ENCODE data around the gene CYFIP2. TPM values are rescaled to one million over a fixed set of nuclear protein-coding genes. Genes with fewer than 3 reads are reported as not detected.

The CYFIP2 gene
- total RNA-seq, 1 experiment from 2014 or later, result 14.3 TPM

DNA sequence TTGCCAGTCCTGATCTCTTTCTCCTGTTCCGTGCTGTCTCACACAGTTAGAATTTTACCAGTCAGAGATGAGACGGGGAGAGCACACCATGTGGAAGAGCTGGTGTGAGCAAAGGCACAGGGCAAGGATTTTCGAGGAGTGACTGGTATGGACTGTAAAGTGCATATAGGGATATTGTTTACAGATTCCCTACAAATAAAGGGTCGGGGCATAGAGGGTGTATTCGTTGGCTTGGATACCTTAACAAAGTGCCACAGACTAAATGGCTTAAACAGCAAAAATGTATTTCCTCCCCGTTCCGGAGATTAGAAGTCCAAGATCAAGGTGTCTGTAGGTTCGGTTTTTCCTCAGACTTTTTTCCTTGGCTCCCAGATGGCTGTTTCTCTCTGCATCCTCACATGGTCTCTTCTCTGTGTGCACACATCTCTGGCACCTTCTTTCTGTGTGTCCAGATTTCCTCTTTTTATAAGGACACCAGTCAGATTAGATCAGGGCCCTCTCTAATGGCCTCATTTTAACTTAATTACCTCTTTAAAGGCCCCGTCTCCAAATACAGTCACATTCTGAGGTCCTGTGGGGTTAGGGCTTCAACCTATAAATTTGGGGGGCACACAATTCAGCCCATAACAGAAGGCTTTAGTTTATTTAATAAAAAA is 23.4 kb downstream of the CYFIP2 start:
- DNase-seq, result no peak
- Histone ChIP-seq H3K36me3 (replicated peaks; ENCODE audit: control insufficient read depth, insufficient read depth, low read length) (peaks cover 11% of the 10 kb centered on the region), H3K27me3 (ENCODE audit: control insufficient read depth, insufficient read depth, low read length) (no peaks in the 10 kb centered on the region), H3K4me3 (ENCODE audit: insufficient read depth, low read depth, low read length) (no peak overlapping the region)

DNA sequence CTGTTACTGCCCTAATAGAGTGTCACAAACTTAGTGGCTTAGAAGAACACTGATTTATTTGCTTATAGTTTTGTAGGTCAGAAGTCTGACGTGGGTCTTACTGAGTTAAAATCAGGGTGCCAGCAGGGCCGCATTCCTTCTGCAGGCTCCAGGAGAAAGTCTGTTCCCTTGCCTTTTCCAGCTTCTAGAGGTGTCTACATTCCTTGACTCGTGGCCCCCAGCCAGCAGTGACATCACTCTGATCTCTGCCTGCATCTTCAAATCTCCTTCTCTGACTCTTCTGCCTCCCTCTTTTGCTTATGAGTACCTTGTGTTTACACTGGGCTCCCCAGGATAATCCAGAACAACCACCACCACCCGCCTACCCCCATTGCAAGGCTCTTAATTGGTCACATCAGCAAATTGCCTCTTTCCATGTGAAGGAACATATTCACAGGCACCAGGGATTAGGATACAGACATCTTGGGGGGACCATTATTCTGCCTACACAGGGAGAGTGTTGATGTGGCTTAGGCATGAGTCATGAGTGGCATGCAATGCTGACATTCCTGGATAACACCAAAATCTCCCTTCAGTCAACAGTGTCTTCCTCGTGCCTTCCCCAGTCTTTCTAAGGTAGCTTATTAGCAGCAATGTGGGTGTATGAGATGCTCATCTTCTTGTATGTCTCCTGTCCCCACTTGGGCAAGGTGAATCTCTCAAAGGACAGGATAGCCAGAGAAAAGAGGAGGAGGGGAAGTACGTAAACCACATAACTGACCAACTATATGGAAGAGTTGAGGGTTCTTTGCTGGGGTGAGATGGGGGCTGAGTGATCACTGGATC is 24.4 kb downstream of the CYFIP2 start:
- Histone ChIP-seq H3K4me3 (ENCODE audit: insufficient read depth, low read depth, low read length) (no peak overlapping the region), H3K36me3 (replicated peaks; ENCODE audit: control insufficient read depth, insufficient read depth, low read length) (peaks cover 11% of the 10 kb centered on the region), H3K27me3 (ENCODE audit: control insufficient read depth, insufficient read depth, low read length) (no peaks in the 10 kb centered on the region)
- no peak for DNase-seq

DNA sequence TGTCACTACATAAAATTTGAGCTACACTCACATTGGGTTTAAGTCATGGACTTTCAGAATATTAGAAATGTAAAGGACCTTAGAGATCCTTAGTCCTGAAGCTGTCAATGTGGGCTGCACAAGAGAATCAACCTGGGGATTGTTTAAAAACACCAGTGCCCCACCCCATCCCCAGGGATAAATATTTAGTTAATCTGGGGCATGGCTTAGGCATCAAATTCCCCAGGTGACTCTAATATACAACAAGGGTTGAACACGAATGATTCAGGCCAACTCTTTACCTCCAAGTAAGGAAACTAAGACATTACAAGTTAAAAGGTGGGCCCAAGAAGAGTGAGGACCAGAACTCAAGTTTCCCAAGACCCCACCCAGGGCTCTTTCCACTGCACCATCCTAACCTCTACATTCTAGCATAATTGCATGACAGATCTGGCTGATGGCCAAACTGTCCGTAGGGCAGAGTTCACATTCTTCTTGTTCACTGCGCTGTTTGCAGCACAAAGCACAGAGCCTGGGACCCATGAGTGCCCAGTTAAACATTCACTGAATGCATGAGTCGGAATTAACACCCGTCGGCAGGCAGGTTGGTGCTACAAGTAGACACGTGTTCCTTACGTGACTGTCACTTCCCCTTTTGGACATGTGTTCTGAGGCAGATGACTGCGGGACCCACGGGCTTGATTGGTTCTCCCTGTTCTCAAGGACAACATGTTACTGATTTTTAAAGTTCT is 25.2 kb downstream of the CYFIP2 start:
- DNase-seq, result no peak
- H3K4me3 ChIP-seq (ENCODE audit: insufficient read depth, low read depth, low read length), result no peak overlapping the region

DNA sequence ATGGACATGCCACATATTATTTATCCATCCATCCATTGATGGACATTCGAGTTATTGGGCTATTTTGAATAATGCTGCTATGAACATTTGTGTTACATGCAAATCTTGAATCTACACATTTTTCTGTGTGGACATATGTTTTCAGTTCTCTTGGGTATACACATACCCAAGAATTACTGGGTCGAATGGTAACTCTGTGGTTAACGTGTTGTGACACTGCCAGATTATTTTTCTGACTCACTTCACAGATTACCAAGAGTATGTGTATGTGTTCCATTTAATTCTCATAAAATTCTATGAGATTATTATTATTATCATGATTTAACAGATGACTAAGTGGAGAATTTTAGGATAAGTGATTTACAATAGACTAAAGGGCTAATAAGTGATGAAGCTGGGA is 26.7 kb downstream of the CYFIP2 start:
- Histone ChIP-seq H3K36me3 (replicated peaks; ENCODE audit: control insufficient read depth, insufficient read depth, low read length) (peaks cover 10% of the 10 kb centered on the region), H3K4me3 (ENCODE audit: insufficient read depth, low read depth, low read length) (no peak overlapping the region), H3K27me3 (ENCODE audit: control insufficient read depth, insufficient read depth, low read length) (no peaks in the 10 kb centered on the region)
- DNase-seq, result no peak

More for the DNA sequence above, 25.2 kb downstream of the CYFIP2 start:
- peaks cover 13% of the 10 kb centered on the region for H3K36me3 ChIP-seq (replicated peaks; ENCODE audit: control insufficient read depth, insufficient read depth, low read length)
- H3K27me3 ChIP-seq (ENCODE audit: control insufficient read depth, insufficient read depth, low read length), result no peaks in the 10 kb centered on the region

DNA sequence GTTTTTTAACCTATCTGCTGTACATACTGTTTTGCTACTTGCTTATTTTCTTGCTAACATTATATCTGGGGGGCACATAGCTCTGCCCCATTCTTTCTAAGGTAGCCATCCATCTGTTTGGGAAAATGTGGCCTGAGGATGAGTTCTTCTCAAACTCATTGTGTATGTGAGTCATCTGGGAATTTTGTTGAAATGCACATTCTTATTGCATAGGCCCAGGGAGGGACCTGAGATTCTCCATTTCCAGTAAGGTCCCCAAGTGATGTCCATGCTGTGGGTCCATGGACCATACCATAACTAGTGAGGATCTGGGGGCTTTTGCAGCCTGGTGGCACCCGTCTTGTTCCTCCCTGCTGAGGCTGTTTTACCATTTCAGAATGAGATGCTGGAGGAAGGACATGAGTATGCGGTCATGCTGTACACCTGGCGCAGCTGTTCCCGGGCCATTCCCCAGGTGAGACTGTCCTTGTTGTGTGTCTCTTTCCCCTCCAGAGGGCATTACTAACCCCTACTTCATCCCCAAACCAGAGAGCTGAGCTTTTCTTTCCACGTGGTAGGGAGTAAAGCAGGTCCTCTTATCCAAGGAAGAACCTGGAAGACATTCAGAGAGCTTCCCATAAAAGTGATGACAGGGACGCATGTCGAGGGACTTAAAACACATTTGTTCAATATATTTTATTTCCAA is 28.6 kb downstream of the CYFIP2 start:
- peak; percentile 37 for DNase-seq
- no peak overlapping the region for H3K4me3 ChIP-seq (ENCODE audit: insufficient read depth, low read depth, low read length)
- H3K36me3 ChIP-seq (replicated peaks; ENCODE audit: control insufficient read depth, insufficient read depth, low read length), result peaks cover 5% of the 10 kb centered on the region
- no peaks in the 10 kb centered on the region for H3K27me3 ChIP-seq (ENCODE audit: control insufficient read depth, insufficient read depth, low read length)

DNA sequence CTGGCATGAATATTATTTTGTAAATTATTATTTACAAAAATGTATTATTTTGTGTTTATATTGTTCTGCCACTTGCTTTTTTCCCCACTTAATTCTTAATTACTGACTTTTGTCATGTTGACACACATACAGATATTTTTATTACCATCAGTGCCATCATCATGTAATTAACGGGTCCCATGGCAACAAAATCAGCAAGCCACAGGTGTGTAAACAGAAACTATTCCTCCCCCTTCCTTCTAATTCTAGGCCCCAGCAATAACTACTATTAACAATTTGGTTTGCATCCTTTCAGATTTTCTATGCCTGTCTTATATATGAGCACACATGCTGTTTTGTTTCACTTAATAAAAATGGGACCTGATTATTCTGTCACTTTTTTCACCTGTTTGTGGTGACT is 29.3 kb downstream of the CYFIP2 start:
- H3K36me3 ChIP-seq (replicated peaks; ENCODE audit: control insufficient read depth, insufficient read depth, low read length), result peaks cover 5% of the 10 kb centered on the region
- no peaks in the 10 kb centered on the region for H3K27me3 ChIP-seq (ENCODE audit: control insufficient read depth, insufficient read depth, low read length)
- H3K4me3 ChIP-seq (ENCODE audit: insufficient read depth, low read depth, low read length), result no peak overlapping the region
- no peak for DNase-seq

DNA sequence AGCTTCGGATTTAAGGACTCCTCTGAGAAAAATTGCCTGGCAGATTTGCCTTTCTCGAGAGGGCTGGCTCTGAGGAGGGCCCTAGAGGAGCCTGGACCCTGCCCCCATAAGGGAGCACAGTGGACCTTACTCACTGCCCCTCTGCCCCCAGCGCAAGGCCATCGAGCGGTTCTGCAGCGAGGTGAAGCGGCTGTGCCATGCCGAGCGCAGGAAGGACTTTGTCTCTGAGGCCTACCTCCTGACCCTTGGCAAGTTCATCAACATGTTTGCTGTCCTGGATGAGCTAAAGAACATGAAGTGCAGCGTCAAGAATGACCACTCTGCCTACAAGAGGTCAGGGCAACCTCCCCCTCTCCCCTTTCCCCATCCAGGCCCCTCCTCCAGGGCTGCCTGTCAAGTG is 34.6 kb downstream of the CYFIP2 start:
- Histone ChIP-seq H3K27me3 (ENCODE audit: control insufficient read depth, insufficient read depth, low read length) (no peaks in the 10 kb centered on the region), H3K36me3 (replicated peaks; ENCODE audit: control insufficient read depth, insufficient read depth, low read length) (peaks cover 12% of the 10 kb centered on the region), H3K4me3 (ENCODE audit: insufficient read depth, low read depth, low read length) (no peak overlapping the region)
- DNase-seq, result no peak

DNA sequence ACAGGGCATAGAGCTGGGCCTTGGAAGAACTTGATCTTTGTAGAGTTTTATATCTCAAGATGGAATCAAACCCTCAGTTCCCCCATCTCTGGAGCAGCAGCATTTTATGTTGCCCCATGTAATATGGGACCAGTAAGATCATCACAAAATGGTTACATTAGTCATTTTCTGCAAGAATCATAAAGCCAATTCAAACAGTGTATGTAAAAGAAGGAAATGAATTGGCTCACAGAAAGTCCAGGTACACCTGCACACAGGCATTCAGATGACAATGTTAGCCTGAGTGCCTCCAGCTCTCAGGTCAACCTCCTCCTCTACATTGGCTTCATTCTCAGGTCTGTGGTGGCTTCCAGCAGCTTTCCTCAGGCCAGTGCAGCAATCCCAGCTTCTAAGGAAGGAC is 35.1 kb downstream of the CYFIP2 start:
- DNase-seq, result no peak
- Histone ChIP-seq H3K36me3 (replicated peaks; ENCODE audit: control insufficient read depth, insufficient read depth, low read length) (peaks cover 10% of the 10 kb centered on the region), H3K4me3 (ENCODE audit: insufficient read depth, low read depth, low read length) (no peak overlapping the region), H3K27me3 (ENCODE audit: control insufficient read depth, insufficient read depth, low read length) (no peaks in the 10 kb centered on the region)

DNA sequence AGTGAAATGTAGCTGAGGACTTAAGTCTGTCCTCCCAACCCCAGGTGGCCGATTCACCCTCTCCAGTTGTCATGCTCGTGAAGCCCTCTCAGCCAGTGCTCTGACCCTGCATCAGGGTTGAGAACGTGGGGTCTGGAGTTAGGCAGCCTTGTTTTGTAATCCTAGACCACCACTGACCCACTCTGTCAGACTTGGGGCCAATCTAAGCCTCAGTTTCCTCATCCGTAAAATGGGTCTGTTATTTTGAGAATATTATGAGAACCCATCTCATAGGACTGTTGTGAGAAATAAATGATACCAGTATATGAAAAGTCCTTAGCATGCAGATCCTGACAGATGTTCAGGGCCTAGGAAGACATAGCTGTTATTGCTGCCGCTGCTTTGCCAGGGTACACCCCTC is 37.1 kb downstream of the CYFIP2 start:
- DNase-seq, result no peak
- no peak overlapping the region for H3K4me3 ChIP-seq (ENCODE audit: insufficient read depth, low read depth, low read length)
- peaks cover 8% of the 10 kb centered on the region for H3K36me3 ChIP-seq (replicated peaks; ENCODE audit: control insufficient read depth, insufficient read depth, low read length)
- H3K27me3 ChIP-seq (ENCODE audit: control insufficient read depth, insufficient read depth, low read length), result no peaks in the 10 kb centered on the region

DNA sequence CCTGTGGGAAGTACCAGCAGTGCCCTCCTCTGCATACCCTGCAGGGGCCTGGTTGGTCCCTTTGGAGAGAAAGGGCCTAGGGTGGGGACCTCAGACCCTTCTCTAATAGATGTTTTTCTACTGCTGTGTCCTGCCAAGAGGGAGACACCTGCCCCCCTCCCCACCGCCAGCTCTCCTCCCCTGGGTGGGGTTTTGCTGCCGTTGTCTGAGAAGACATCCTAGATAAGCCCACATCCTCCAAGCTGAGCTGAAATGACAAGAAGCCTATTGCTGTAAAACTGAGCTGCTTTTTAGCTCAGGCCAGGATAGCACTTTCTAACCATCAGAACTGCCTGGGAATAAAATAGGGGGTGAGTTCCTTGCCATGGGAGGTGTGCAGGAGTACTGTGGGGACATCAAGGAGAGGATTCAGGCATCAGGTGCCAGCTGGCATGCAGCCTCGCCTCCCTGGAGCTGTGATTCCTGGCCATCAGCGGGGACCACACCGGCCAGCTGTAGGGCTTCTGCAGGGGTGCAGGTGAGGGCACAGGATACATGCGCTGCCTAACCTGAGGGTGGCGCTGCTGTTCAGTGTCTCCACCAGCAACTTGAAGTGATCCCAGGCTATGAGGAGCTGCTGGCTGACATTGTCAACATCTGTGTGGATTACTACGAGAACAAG is 37.9 kb downstream of the CYFIP2 start:
- H3K27me3 ChIP-seq (ENCODE audit: control insufficient read depth, insufficient read depth, low read length), result no peaks in the 10 kb centered on the region
- DNase-seq, result peak; percentile 83
- H3K36me3 ChIP-seq (replicated peaks; ENCODE audit: control insufficient read depth, insufficient read depth, low read length), result peaks cover 8% of the 10 kb centered on the region
- no peak overlapping the region for H3K4me3 ChIP-seq (ENCODE audit: insufficient read depth, low read depth, low read length)

DNA sequence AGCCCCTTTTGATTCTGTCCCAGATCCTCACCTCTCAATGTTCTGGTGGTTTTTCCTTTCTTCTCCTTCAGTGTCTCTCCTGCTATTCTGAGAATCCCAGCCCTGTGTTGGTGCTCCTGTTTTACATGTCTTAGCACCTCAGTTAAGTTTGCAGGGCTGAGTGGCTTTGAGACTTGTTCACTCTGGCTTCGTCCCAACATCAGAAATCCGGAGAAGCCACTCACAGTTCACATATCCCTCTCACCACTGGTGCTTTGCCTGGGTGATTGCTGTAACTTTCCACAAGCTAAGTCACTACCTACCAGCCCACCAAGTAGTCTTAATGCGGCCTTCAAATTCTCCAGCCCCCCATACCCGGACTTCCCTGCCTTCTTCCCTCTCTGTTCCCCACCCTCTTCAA is 40.2 kb downstream of the CYFIP2 start:
- no peaks in the 10 kb centered on the region for H3K27me3 ChIP-seq (ENCODE audit: control insufficient read depth, insufficient read depth, low read length)
- no peak for DNase-seq
- H3K4me3 ChIP-seq (ENCODE audit: insufficient read depth, low read depth, low read length), result no peak overlapping the region
- peaks cover 8% of the 10 kb centered on the region for H3K36me3 ChIP-seq (replicated peaks; ENCODE audit: control insufficient read depth, insufficient read depth, low read length)

DNA sequence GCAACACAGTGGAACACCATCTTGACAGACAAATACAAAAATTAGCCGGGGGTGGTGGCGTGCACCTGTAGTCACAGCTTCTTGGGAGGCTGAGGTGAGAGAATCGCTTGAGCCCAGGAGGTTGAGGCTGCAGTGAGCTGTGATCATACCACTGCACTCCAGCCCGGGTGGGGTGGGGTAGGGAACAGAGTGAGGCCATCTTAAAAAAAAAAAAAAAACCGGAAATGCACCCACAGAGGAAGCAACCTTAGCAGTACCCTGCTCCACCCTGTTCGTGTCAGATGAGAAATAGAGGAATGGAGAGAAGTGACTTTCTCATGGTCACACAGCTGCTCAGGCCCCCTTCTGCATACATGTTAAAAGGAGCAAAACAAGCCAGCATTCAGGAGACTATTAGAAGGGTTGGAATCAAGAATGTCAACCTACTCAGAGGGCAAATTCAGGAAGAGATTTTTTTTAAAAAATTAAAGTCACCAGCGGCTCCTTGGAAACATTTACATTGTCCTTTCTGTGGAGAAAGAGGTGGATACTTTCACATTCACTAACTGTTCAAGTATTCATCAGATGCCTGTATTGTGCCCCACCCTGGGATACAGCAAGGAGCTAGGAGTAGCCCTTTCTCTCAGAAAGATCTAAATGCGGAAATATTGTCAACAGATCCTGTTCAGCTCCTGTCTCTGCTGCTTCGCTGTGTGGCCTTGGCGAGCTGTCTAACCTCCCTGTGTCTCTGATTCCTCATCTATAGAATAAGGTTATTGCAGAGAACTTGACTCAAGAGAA is 41.0 kb downstream of the CYFIP2 start:
- Histone ChIP-seq H3K4me3 (ENCODE audit: insufficient read depth, low read depth, low read length) (no peak overlapping the region), H3K36me3 (replicated peaks; ENCODE audit: control insufficient read depth, insufficient read depth, low read length) (peaks cover 6% of the 10 kb centered on the region), H3K27me3 (ENCODE audit: control insufficient read depth, insufficient read depth, low read length) (no peaks in the 10 kb centered on the region)
- no peak for DNase-seq

DNA sequence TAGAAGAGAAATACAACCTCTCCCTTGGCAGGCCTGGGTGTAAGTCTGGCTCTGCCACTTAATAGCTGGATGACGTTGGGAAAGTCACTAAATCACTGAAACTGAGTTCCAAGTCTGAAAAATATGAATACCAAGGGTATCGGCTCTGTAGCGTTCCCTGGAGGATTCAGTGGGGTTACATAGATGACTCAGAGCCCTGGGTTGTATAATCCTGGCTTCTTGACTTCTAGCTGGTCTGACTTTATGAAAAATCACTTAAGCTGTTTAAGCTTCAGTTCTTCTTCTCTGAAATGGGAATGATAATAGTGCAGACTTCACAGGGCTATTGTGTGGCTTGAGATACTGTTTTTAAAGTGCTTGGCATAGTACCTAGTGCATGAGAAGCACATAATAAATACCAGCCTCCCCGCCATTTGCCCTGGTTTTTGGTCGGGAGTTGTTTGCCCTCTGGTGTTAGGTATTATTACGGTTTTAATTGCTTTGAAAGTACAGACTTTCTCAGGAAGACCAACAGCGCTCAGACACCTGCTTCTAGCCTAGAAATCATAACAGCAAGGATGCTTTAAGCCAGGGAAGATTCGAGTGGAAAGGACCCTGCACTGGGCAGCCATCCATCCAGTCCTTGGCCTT is 43.0 kb downstream of the CYFIP2 start:
- H3K4me3 ChIP-seq (ENCODE audit: insufficient read depth, low read depth, low read length), result no peak overlapping the region
- H3K27me3 ChIP-seq (ENCODE audit: control insufficient read depth, insufficient read depth, low read length), result no peaks in the 10 kb centered on the region
- no peak for DNase-seq
- no peaks in the 10 kb centered on the region; the same call in none of the 2 replicates for H3K36me3 ChIP-seq (replicated peaks; ENCODE audit: control insufficient read depth, insufficient read depth, low read length)

All from H7 (cell line).